ENCODE measurements around the gene ABHD6. TPM values are rescaled to one million over a fixed set of nuclear protein-coding genes. Genes with fewer than 3 reads are reported as not detected.

Gene ABHD6
- total and polyA plus RNA-seq, 9 of the 15 experiments (the other 6 are each of a cell fraction or from before 2014, with no cell fraction given): 0.53 to 3.6 (median 2.5) TPM

DNA sequence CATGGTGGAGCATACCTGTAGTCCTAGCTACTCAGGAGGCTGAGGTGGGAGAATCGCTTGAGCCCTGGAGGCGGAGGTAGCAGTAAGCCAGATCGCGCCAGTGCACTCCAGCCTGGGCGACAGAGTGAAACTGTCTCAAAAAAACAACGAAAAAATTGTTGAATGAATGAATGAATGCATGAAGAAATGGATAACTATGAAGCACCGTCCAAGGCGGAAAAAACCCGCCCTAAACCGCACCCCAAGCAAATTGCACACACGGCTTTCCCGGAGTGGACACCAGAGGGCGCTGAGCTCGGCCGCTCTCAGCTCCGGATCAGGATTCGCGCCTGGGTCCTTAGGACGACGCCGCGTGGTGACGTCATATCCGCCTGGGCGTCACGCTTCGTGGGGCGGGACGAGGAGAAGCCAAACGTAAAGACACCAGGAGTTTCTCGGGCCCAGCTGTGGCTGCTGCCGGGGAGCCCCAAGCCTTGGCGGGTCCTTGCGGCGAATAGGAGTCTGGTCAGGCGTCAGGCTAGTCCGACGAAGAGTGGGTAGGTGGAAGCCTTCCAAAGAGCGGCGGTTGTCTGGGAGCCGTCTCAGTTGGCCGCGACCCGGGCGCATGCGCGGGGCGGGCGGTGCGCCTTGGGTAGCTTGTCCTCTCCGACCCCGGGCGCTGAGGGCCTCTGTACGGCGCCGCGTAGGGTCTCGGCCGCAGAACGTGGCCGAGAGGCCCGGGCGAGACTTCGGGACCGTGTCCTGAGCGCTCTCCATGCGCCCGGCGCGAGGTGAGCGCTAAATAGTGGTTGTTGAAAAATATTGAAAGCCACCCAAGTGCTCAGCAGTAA, 68.5 kb downstream of the ABHD6 start, which contains the start of the genes HTD2 and RPP14 (continued):
- TF ChIP-seq, protein P1, sequence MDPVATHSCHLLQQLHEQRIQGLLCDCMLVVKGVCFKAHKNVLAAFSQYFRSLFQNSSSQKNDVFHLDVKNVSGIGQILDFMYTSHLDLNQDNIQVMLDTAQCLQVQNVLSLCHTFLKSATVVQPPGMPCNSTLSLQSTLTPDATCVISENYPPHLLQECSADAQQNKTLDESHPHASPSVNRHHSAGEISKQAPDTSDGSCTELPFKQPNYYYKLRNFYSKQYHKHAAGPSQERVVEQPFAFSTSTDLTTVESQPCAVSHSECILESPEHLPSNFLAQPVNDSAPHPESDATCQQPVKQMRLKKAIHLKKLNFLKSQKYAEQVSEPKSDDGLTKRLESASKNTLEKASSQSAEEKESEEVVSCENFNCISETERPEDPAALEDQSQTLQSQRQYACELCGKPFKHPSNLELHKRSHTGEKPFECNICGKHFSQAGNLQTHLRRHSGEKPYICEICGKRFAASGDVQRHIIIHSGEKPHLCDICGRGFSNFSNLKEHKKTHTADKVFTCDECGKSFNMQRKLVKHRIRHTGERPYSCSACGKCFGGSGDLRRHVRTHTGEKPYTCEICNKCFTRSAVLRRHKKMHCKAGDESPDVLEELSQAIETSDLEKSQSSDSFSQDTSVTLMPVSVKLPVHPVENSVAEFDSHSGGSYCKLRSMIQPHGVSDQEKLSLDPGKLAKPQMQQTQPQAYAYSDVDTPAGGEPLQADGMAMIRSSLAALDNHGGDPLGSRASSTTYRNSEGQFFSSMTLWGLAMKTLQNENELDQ (CRISPR knock-in tag; IDR thresholded peaks at IDR 0.05; ENCODE audit: borderline replicate concordance): no peak
- no peak for TF ChIP-seq SMARCC2 (IDR thresholded peaks at IDR 0.05; ENCODE audit: low read depth)
- TF ChIP-seq, protein P2, sequence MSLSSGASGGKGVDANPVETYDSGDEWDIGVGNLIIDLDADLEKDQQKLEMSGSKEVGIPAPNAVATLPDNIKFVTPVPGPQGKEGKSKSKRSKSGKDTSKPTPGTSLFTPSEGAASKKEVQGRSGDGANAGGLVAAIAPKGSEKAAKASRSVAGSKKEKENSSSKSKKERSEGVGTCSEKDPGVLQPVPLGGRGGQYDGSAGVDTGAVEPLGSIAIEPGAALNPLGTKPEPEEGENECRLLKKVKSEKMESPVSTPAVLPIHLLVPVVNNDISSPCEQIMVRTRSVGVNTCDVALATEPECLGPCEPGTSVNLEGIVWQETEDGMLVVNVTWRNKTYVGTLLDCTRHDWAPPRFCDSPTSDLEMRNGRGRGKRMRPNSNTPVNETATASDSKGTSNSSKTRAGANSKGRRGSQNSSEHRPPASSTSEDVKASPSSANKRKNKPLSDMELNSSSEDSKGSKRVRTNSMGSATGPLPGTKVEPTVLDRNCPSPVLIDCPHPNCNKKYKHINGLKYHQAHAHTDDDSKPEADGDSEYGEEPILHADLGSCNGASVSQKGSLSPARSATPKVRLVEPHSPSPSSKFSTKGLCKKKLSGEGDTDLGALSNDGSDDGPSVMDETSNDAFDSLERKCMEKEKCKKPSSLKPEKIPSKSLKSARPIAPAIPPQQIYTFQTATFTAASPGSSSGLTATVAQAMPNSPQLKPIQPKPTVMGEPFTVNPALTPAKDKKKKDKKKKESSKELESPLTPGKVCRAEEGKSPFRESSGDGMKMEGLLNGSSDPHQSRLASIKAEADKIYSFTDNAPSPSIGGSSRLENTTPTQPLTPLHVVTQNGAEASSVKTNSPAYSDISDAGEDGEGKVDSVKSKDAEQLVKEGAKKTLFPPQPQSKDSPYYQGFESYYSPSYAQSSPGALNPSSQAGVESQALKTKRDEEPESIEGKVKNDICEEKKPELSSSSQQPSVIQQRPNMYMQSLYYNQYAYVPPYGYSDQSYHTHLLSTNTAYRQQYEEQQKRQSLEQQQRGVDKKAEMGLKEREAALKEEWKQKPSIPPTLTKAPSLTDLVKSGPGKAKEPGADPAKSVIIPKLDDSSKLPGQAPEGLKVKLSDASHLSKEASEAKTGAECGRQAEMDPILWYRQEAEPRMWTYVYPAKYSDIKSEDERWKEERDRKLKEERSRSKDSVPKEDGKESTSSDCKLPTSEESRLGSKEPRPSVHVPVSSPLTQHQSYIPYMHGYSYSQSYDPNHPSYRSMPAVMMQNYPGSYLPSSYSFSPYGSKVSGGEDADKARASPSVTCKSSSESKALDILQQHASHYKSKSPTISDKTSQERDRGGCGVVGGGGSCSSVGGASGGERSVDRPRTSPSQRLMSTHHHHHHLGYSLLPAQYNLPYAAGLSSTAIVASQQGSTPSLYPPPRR (CRISPR knock-in tag; IDR thresholded peaks at IDR 0.05; ENCODE audit: borderline replicate concordance): no peak
- TF ChIP-seq HNRNPUL1 (IDR thresholded peaks at IDR 0.05; ENCODE audit: low read length): no peak
- TF ChIP-seq HNRNPH1 (optimal IDR thresholded peaks at IDR 0.05; ENCODE audit: low read depth, low read length): no peak
- no peak for TF ChIP-seq ERF (CRISPR knock-in tag; IDR thresholded peaks at IDR 0.05)
- TF ChIP-seq, protein P3, sequence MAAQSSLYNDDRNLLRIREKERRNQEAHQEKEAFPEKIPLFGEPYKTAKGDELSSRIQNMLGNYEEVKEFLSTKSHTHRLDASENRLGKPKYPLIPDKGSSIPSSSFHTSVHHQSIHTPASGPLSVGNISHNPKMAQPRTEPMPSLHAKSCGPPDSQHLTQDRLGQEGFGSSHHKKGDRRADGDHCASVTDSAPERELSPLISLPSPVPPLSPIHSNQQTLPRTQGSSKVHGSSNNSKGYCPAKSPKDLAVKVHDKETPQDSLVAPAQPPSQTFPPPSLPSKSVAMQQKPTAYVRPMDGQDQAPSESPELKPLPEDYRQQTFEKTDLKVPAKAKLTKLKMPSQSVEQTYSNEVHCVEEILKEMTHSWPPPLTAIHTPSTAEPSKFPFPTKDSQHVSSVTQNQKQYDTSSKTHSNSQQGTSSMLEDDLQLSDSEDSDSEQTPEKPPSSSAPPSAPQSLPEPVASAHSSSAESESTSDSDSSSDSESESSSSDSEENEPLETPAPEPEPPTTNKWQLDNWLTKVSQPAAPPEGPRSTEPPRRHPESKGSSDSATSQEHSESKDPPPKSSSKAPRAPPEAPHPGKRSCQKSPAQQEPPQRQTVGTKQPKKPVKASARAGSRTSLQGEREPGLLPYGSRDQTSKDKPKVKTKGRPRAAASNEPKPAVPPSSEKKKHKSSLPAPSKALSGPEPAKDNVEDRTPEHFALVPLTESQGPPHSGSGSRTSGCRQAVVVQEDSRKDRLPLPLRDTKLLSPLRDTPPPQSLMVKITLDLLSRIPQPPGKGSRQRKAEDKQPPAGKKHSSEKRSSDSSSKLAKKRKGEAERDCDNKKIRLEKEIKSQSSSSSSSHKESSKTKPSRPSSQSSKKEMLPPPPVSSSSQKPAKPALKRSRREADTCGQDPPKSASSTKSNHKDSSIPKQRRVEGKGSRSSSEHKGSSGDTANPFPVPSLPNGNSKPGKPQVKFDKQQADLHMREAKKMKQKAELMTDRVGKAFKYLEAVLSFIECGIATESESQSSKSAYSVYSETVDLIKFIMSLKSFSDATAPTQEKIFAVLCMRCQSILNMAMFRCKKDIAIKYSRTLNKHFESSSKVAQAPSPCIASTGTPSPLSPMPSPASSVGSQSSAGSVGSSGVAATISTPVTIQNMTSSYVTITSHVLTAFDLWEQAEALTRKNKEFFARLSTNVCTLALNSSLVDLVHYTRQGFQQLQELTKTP (IDR thresholded peaks at IDR 0.05; ENCODE audit: low read depth in 1 of 2, partially characterized antibody in 2 of 2): no peak
- TF ChIP-seq CEBPB (tag; IDR thresholded peaks at IDR 0.05): no peak
- TF ChIP-seq ZNF764 (CRISPR knock-in tag; IDR thresholded peaks at IDR 0.05; ENCODE audit: low read depth): no peak
- peak; percentile 81 for TF ChIP-seq POLR2B (IDR thresholded peaks at IDR 0.05; ENCODE audit: low read depth, partially characterized antibody)
- no peak for TF ChIP-seq ILF3 (IDR thresholded peaks at IDR 0.05; ENCODE audit: borderline replicate concordance)
- TF ChIP-seq SREBF2 (CRISPR knock-in tag; IDR thresholded peaks at IDR 0.05): no peak
- TF ChIP-seq CCNT2 (IDR thresholded peaks at IDR 0.05; ENCODE audit: borderline replicate concordance, extremely low read depth, insufficient read length, low read depth, low read length): peak; percentile 43
- no peak for TF ChIP-seq TRIM24 (IDR thresholded peaks at IDR 0.05)
- no peak for TF ChIP-seq ASH1L (IDR thresholded peaks at IDR 0.05; ENCODE audit: borderline replicate concordance, low read depth, partially characterized antibody)
- TF ChIP-seq ZNF785 (CRISPR knock-in tag; IDR thresholded peaks at IDR 0.05): no peak

Data from K562 (cell line).